NB4 (cell line): Measurements from ENCODE around the gene C10orf95.

ENCODE experiments used
- DNase-seq: peaks from one replicate; pipeline ENCODE4 v3.0.0; 2010; ENCODE audit warnings: low read depth
- H3K4me3 ChIP-seq: one replicate; pipeline ENCODE4 v1.5.1; 2011; ENCODE audit warnings: mild to moderate bottlenecking, low read depth, low read length, moderate library complexity
- CTCF ChIP-seq: IDR thresholded peaks from one replicate; pipeline ENCODE4 v1.5.1; 2012; ENCODE audit warnings: low read depth, low read length
- MAX ChIP-seq: IDR thresholded peaks from 2 replicates; pipeline ENCODE4 v1.6.1; 2011; ENCODE audit warnings: low read depth, low read length
- MYC ChIP-seq: IDR thresholded peaks from 2 replicates; pipeline ENCODE4 v1.6.1; 2011; ENCODE audit warnings: low read depth, low read length
- POLR2A ChIP-seq: IDR thresholded peaks from 2 replicates; pipeline ENCODE4 v1.6.1; 2011; ENCODE audit warnings: mild to moderate bottlenecking; ENCODE audit not compliant: insufficient read length; ENCODE audit errors: extremely low read depth

The C10orf95 gene

GRCh38 chr10:102452672-102453340 lies 1.5 kb upstream of the C10orf95 start:
- TF ChIP-seq CTCF (no peak), POLR2A (no peak), MYC (no peak), MAX (no peak)
- no peak overlapping the region for H3K4me3 ChIP-seq
- peak; percentile 84 for DNase-seq

GRCh38 chr10:102450374-102451104 lies 804 bp downstream of the C10orf95 start:
- peak; percentile 96 for DNase-seq
- H3K4me3 ChIP-seq, result peak overlapping the region; percentile 98
- TF ChIP-seq MYC, result peak; percentile 97
- TF ChIP-seq CTCF, result no peak
- TF ChIP-seq MAX, result peak; percentile 87
- TF ChIP-seq POLR2A, result peak; percentile 87

GRCh38 chr10:102450124-102450373 lies 1.3 kb downstream of the C10orf95 start:
- no peak for DNase-seq
- TF ChIP-seq MYC, result no peak
- no peak for TF ChIP-seq MAX
- TF ChIP-seq CTCF, result no peak
- no peak for TF ChIP-seq POLR2A

GRCh38 chr10:102449321-102450123 lies 1.8 kb downstream of the C10orf95 start:
- TF ChIP-seq CTCF, result no peak
- TF ChIP-seq POLR2A, result peak; percentile 51
- TF ChIP-seq MAX, result no peak
- peak; percentile 83 for DNase-seq
- peak overlapping the region; percentile 98 for H3K4me3 ChIP-seq

More at GRCh38 chr10:102450124-102450373, 1.3 kb downstream of the C10orf95 start:
- peak overlapping the region; percentile 98 for H3K4me3 ChIP-seq

GRCh38 chr10:102444851-102445250 lies 6.5 kb downstream of the C10orf95 start:
- no peak overlapping the region for H3K4me3 ChIP-seq
- DNase-seq, result no peak
- no peak for TF ChIP-seq MYC
- TF ChIP-seq CTCF, result no peak
- TF ChIP-seq MAX, result no peak
- no peak for TF ChIP-seq POLR2A
